ENCODE measurements around the gene TSPEAR. TPM values are rescaled to one million over a fixed set of nuclear protein-coding genes. Genes with fewer than 3 reads are reported as not detected.
A peak's percentile ranks its signal among the peaks of the same experiment; 100 is the strongest.
"Not testable (repeated sequence)": the region's sequence is repeated elsewhere in the genome, so short reads cannot be mapped to it uniquely, and the experiment has no call there.

Gene TSPEAR
- total RNA-seq, 1 experiment from 2014 or later = not detected

DNA sequence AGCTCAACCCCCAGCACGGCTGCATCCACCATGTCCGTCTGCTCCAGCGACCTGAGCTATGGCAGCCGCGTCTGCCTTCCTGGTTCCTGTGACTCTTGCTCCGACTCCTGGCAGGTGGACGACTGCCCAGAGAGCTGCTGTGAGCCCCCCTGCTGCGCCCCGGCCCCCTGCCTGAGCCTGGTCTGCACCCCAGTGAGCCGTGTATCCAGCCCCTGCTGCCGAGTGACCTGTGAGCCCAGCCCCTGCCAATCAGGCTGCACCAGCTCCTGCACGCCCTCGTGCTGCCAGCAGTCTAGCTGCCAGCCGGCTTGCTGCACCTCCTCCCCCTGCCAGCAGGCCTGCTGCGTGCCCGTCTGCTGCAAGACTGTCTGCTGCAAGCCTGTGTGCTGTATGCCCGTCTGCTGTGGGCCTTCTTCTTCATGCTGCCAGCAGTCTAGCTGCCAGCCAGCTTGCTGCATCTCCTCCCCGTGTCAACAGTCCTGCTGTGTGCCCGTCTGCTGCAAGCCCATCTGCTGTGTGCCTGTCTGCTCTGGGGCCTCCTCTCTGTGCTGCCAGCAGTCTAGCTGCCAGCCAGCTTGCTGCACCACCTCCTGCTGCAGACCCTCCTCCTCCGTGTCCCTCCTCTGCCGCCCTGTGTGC, 14.1 kb downstream of the TSPEAR start, which contains the start of gene KRTAP10-12:
Gene KRTAP10-12, plus strand, starts transcription at position 1 of the 639 bp plus-strand sequence. Its CDS starts 30 bp downstream, at position 31.
- H3K4me1 ChIP-seq, H3K4me3 ChIP-seq, H3K27ac ChIP-seq, DNase-seq, H3K36me3 ChIP-seq: not testable (repeated sequence)
- H3K9me3 ChIP-seq (replicated peaks) = peaks cover 13% of the 10 kb centered on the region; the same call in 1 of the 2 replicates
- peaks cover 13% of the 10 kb centered on the region; the same call in 1 of the 2 replicates for H3K27me3 ChIP-seq

DNA sequence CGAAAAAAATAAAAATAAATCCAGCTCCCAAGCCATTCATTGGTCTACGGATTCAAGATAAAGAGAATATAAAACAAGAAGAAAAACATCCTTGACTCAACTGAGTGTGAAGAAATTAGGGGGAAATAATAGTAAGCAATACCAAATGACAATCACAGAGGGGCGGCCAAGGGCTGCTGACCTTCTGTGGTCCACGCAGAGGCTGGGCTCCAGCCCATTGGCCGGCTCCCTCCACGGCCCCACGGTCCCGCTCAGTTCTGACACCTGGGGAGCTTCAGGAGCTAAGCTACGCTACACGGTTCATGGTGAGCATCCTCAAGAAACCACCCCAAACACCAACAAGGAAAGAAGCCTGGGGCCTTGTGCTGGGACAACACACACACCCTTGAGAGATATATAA, 14.8 kb downstream of the TSPEAR start:
- peaks cover 13% of the 10 kb centered on the region; the same call in 1 of the 2 replicates for H3K9me3 ChIP-seq (replicated peaks)
- H3K27me3 ChIP-seq = peaks cover 13% of the 10 kb centered on the region; the same call in 1 of the 2 replicates
- DNase-seq = no peak
- H3K36me3 ChIP-seq = no peaks in the 10 kb centered on the region
- H3K27ac ChIP-seq = no peak overlapping the region
- no peak overlapping the region for H3K4me3 ChIP-seq
- H3K4me1 ChIP-seq = peaks cover 6% of the 10 kb centered on the region

DNA sequence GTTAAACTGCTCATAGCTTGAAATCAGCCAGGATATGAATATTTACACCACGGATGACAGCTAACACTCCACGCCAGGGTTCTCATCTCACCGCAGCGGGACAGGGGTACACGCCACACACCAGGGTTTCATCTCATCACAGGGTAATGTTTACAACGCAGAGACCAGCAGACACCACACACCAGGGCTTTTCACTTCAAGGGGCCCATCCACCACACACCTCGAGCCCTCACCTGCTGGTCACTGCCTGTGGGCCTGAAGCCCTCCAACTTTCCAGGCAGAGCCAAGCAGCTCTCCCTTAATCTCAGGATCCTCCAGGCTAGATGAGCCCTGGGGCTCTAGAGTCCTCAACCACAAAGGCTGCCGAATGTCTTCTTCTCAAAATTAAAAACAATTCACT, 15.7 kb downstream of the TSPEAR start:
- no peaks in the 10 kb centered on the region for H3K36me3 ChIP-seq
- no peak overlapping the region for H3K4me3 ChIP-seq
- H3K27ac ChIP-seq = no peak overlapping the region
- DNase-seq = no peak
- H3K9me3 ChIP-seq (replicated peaks) = peaks cover 13% of the 10 kb centered on the region; the same call in 1 of the 2 replicates
- H3K27me3 ChIP-seq = peaks cover 13% of the 10 kb centered on the region; the same call in 1 of the 2 replicates
- H3K4me1 ChIP-seq = peaks cover 11% of the 10 kb centered on the region

GRCh38 chr21:44695184-44695583, 16.2 kb downstream of the TSPEAR start:
- H3K36me3 ChIP-seq = no peaks in the 10 kb centered on the region
- peaks cover 13% of the 10 kb centered on the region; the same call in 1 of the 2 replicates for H3K9me3 ChIP-seq (replicated peaks)
- H3K4me1 ChIP-seq = peaks cover 11% of the 10 kb centered on the region
- no peak overlapping the region for H3K27ac ChIP-seq
- no peak for DNase-seq
- H3K27me3 ChIP-seq = peaks cover 11% of the 10 kb centered on the region; the same call in 1 of the 2 replicates
- H3K4me3 ChIP-seq = no peak overlapping the region

DNA sequence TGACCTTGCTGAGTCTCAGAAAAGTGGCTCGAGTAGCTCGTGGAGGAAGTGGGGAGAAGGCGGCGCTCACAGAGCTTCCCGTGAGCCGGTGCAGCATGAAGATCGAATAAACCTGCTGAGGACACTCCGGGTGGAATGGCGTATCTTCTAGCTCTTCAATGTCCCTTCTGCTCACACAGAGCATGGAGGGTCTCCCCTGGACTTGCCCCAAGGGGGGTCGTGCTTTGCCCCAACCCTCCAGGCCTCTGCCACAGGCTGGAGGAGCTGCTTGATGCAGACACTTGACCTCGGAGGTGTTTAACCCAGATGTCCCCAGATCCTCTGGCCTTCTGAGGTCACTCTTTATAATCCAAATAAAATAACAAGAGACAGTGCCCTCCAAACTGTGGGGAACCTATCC, 16.6 kb downstream of the TSPEAR start:
- Histone ChIP-seq H3K27ac (no peak overlapping the region), H3K4me3 (no peak overlapping the region), H3K9me3 (replicated peaks) (peaks cover 13% of the 10 kb centered on the region; the same call in 1 of the 2 replicates), H3K27me3 (peaks cover 10% of the 10 kb centered on the region; the same call in 1 of the 2 replicates), H3K4me1 (peaks cover 11% of the 10 kb centered on the region), H3K36me3 (no peaks in the 10 kb centered on the region)
- DNase-seq = no peak

DNA sequence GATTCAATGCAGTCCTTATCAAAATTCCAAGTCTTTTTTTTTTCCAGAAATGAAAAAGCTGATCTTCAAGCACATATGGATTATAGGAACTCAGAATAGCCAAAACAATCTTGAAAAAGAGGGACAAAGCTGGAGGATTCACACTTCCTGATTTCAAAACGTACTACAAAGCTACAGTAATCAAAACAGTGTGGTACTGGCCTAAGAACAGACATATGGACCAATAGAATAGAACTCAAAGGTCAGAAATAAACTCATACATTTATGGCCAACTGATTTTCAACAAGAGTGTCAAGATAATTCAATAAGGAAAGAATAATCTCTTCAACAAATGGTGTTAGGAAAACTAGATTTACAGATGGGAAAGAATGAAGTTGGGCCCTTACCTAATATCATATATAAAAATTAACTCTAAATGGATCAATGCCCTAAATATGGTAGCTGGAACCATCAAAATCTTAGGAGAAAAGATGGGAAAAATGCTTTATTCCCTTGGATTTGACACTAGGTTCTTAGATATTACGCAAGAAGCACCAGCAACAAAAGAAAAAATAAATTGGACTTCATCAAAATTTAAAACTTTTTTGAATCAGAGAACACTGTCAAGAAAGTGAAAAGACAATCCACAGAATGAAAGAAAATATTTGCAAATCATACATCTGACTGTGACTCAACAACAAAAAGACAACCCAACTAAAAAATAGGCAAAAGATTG, 18.4 kb downstream of the TSPEAR start:
- Histone ChIP-seq H3K27ac (no peak overlapping the region), H3K9me3 (replicated peaks) (peaks cover 13% of the 10 kb centered on the region; the same call in 1 of the 2 replicates), H3K4me1 (peaks cover 14% of the 10 kb centered on the region), H3K36me3 (no peaks in the 10 kb centered on the region), H3K27me3 (peaks cover 4% of the 10 kb centered on the region; the same call in 1 of the 2 replicates), H3K4me3 (no peak overlapping the region)
- no peak for DNase-seq

DNA sequence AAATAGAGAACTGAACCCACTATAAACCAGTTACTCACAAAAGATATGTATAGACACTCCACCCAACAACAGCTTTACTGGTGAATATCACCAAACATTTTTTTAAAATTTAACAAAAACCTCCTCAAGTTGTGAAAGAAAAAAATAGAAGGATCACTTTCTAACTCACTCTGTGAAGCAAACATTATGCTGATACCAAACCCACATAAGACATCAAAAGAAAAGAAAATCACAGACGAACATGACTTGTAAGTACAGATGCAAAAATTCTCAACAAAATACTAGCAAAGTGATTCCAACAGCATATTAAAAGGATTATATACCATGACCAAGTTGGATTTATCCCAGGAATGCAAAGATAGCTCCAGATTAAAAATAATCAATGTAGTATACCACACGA, 19.7 kb downstream of the TSPEAR start:
- Histone ChIP-seq H3K36me3 (no peaks in the 10 kb centered on the region), H3K27me3 (no peaks in the 10 kb centered on the region), H3K27ac (0 out of 2 replicates have a peak overlapping the region, but pooled peaks have one; percentile 4), H3K4me3 (no peak overlapping the region), H3K4me1 (peaks cover 18% of the 10 kb centered on the region), H3K9me3 (replicated peaks) (peaks cover 13% of the 10 kb centered on the region; the same call in 1 of the 2 replicates)
- peak in 1 of 2 experiments; percentile 18 for DNase-seq

DNA sequence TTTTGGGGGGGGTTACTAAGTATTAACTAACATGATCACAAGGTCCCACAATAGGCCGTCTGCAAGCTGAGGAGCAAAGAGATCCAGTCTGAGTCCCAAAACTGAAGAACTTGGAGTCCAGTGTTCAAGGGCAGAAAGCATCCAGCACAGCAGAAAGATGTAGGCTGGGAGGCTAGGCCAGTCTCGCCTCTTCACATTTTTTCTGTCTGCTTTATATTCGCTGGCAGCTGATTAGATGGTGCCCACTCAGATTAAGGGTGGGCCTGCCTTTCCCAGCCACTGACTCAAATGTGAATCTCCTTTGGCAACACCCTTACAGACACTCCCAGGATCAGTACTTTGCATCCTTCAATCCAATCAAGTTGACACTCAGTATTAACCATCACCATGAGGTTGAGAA, 21.6 kb downstream of the TSPEAR start:
- H3K27ac ChIP-seq, H3K27me3 ChIP-seq, DNase-seq, H3K4me3 ChIP-seq, H3K36me3 ChIP-seq: not testable (repeated sequence)
- Histone ChIP-seq H3K4me1 (peaks cover 22% of the 10 kb centered on the region), H3K9me3 (replicated peaks) (peaks cover 13% of the 10 kb centered on the region; the same call in 1 of the 2 replicates)

GRCh38 chr21:44687671-44688070, 23.7 kb downstream of the TSPEAR start:
- Histone ChIP-seq H3K36me3 (no peaks in the 10 kb centered on the region), H3K27ac (peak overlapping the region; percentile 49), H3K4me1 (peaks cover 22% of the 10 kb centered on the region), H3K4me3 (peak overlapping the region; percentile 26), H3K27me3 (no peaks in the 10 kb centered on the region), H3K9me3 (replicated peaks) (0 out of 2 replicates have a peak, but pooled peaks cover under 1% of the 10 kb centered on the region)
- peak; percentile 82 to 85 for DNase-seq

DNA sequence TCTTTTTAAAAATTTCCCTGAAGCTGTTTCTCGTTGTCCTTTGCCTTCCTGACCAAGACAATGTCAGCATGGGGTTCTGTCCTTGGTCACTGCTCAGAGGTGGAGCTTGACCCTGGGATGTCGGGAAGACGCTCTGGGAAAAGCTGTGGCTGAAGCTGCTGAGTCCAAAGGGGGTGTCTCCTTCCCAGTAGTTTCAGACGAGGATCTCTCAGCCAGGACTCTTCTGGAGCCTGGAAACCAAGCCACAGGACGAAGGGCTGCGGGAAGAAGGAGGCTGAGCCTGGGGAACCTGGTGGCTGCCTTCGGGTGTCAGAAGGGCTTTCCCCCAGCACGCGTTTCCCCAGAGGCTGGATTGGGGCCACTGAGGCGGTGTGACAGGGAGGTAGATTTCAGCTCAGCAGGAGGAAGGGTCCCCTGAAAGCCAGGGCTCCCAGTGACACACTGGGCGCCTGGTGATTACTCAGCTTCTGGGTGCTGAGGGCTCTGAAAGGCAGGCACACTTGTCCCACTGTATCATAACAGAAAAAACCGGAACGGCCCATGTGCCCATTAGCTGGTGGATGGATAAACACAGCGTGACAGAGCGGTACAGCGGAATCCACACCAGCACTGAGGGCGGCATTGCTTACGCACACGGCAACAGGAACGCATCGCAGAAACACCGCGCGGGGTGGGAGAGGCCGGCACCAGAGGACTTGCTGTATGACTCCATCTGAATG, 24.4 kb downstream of the TSPEAR start:
- peak; percentile 62 to 75 for DNase-seq
- Histone ChIP-seq H3K27me3 (no peaks in the 10 kb centered on the region), H3K4me1 (peaks cover 21% of the 10 kb centered on the region), H3K27ac (peak overlapping the region; percentile 49), H3K9me3 (replicated peaks) (no peaks in the 10 kb centered on the region), H3K4me3 (peak overlapping the region; percentile 26), H3K36me3 (no peaks in the 10 kb centered on the region)

DNA sequence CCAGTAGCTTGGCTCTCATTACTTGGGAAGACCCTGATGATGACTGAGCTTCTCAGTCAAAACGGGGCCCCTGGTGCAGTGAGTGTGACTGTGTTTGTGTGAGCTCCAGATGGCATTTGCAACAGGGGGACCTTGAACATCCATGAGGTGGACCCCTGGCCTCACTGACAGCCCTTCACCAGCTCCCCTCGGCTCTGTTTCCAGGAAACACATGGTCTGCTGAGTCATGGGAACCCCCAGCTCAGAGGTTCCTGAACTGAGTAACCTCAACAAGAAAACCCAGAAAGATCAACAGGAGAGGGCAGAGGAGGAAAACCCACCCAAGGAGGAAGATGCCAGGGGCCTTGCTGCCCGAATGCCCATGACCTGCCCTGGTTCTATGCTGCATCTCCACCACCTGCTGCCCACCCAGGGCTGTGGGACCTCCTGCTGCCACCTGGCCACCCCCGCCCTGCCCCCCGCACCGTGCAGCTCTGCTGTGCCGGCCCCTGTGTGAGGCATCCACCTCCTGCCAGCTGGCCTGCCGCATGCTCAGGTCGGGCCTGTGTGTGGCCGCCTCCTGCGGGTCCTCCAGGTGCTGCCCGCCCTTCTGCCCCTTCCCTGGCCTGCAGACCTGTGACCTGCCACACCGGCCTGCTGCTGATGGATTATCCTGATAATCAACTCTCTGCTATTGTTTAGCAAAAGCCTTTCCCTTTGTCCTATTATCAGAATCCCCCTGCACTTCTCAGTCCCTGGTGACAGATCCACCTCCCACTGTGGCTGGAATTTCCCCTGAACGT, 25.2 kb downstream of the TSPEAR start:
- peak in 1 of 2 experiments; percentile 14 for DNase-seq
- Histone ChIP-seq H3K4me3 (no peak overlapping the region), H3K36me3 (no peaks in the 10 kb centered on the region), H3K9me3 (replicated peaks) (no peaks in the 10 kb centered on the region), H3K27me3 (no peaks in the 10 kb centered on the region), H3K4me1 (peaks cover 12% of the 10 kb centered on the region), H3K27ac (no peak overlapping the region)

GRCh38 chr21:44685050-44685449, 26.3 kb downstream of the TSPEAR start:
- H3K4me1 ChIP-seq = peaks cover 12% of the 10 kb centered on the region
- not testable (repeated sequence) for H3K4me3 ChIP-seq; H3K9me3 ChIP-seq (replicated peaks); H3K27ac ChIP-seq; H3K27me3 ChIP-seq; DNase-seq; H3K36me3 ChIP-seq

GRCh38 chr21:44684483-44684882, 26.9 kb downstream of the TSPEAR start:
- Histone ChIP-seq H3K4me1 (peaks cover 12% of the 10 kb centered on the region), H3K27ac (no peak overlapping the region), H3K27me3 (no peaks in the 10 kb centered on the region), H3K9me3 (replicated peaks) (no peaks in the 10 kb centered on the region; the same call in 1 of the 2 replicates), H3K4me3 (no peak overlapping the region), H3K36me3 (no peaks in the 10 kb centered on the region)
- no peak for DNase-seq

DNA sequence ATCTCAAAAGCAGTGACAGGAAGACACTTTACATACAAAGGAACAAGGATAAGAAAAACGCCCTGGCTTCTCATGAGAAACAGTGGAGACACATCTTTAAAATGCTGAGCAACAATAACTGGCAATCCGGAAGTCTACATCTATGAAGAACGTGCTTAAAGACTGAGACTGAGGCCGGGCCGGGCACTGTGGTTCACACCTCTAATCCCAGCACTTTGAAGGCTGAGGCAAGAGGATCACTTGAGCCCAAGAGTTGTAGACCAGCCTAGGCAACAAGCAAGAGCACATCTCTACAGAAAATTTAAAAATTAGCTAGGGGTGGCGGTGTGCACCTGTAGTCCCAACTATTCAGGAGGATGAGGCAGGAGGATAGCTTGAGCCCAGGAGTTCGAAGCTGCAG, 27.3 kb downstream of the TSPEAR start:
- H3K36me3 ChIP-seq = no peaks in the 10 kb centered on the region
- H3K27ac ChIP-seq = no peak overlapping the region
- no peaks in the 10 kb centered on the region for H3K27me3 ChIP-seq
- no peak overlapping the region for H3K4me3 ChIP-seq
- no peaks in the 10 kb centered on the region; the same call in 1 of the 2 replicates for H3K9me3 ChIP-seq (replicated peaks)
- peaks cover 12% of the 10 kb centered on the region for H3K4me1 ChIP-seq
- no peak for DNase-seq
